ENCODE data around the gene C2CD2. TPM values are rescaled to one million over a fixed set of nuclear protein-coding genes. Genes with fewer than 3 reads are reported as not detected.
"Not testable (repeated sequence)": the region's sequence is repeated elsewhere in the genome, so short reads cannot be mapped to it uniquely, and the experiment has no call there.

The C2CD2 gene
- total RNA-seq, 1 experiment from 2014 or later = 13.8 TPM

DNA sequence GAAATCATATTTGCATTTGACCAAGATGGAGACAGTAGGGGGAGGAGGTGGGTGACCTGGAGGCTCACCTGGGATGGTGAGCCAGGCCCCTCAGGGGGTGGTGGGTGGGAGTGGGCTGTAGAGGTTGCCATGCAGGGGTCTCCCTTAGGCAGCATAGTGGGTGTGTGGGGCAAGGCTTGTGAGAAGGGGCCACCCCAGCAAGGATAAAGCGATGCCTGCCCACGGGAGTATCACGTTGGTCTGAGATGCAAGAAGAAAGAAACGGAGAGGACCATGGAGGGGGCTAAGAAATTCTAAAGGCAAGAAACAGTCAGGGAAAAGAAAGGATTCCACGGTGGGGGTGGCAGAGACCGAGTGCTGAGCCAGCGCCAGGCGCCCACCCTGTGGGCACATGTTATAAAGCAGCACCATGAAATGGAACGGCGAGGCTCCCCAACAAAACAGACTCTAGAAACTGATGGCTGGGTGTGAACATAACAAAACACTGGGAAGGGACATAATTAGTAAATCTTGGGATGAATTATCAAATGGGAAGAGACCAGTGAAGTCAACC is 11.7 kb upstream of the C2CD2 start:
- H3K36me3 ChIP-seq = no peaks in the 10 kb centered on the region
- 0 out of 2 replicates have a peak, but pooled peaks cover 2% of the 10 kb centered on the region for H3K9me3 ChIP-seq

DNA sequence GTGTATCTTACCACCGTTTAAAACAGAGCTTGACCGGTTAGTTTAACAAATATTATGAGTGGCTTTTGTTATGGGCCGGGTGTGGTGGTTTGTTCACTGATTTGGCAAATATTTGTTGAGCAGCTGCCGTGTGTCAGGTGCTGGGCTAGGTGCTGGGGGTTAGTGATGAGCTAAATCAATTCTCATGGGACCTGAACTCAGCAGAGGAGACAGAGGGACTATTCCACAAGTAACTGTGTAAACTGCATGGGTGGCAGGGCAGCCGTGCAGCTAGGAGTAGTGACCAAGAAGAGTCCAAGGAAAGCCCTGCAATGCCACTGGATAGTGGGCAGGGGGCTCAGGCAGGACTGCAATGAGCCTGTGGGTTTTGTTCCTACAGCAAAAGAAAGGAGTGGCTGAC is 11.2 kb upstream of the C2CD2 start:
- no peak for DNase-seq
- H3K4me3 ChIP-seq = no peak overlapping the region
- H3K9me3 ChIP-seq = no peaks in the 10 kb centered on the region
- H3K36me3 ChIP-seq = no peaks in the 10 kb centered on the region
- no peaks in the 10 kb centered on the region for H3K27me3 ChIP-seq

More for the DNA sequence above, 11.7 kb upstream of the C2CD2 start:
- Histone ChIP-seq H3K27me3 (no peaks in the 10 kb centered on the region), H3K4me3 (no peak overlapping the region)
- no peak for DNase-seq

DNA sequence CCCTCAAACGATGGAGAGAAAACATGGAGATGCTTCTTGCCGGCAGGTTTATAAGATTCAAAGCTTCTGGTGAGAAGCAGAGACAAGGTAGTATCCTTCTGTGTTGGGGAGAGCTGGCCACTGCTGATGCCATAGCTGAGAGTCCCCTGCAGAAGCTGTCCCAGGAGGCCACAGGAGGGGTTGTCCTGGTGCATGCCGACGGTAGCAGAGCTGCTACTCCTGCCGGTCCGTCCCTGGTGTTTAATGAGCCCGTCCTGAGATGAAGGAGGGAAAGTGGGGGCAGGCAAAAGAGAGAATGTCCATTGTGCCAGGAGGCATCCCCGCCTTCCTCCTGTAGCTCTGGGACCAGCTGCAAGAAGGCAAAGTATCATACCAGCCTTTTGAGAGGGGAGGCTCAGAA is 10.4 kb upstream of the C2CD2 start:
- no peak for DNase-seq
- H3K27me3 ChIP-seq = no peaks in the 10 kb centered on the region
- H3K36me3 ChIP-seq = no peaks in the 10 kb centered on the region
- no peak overlapping the region for H3K4me3 ChIP-seq
- H3K9me3 ChIP-seq = no peaks in the 10 kb centered on the region

DNA sequence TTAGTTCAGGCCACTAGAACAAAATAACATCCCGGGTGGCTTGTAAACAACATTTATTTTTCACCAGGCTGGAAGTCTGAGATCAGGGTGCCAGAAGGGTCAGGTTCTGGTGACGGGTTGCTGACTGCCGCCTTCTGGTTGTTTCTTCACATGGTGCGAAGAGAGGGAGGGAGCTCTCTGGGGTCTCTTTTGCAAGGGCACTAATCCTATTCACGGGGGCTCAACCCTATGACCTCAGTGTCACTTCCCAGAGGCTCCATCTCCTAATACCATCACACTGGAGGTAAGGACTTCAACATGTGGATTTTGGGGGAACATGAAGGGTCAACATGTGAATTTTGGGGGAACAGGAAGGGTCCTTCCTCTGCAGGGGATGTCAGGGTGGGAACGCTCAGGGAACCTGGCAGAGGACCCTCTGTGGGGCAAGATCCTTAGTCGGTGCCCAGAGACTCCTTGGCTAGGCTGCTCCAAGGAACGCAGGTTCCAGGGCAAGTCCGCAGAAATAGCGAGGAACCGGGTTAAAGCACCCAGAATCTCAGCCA is 8.7 kb upstream of the C2CD2 start:
- Histone ChIP-seq H3K4me3 (no peak overlapping the region), H3K36me3 (no peaks in the 10 kb centered on the region), H3K9me3 (no peaks in the 10 kb centered on the region), H3K27me3 (no peaks in the 10 kb centered on the region)
- DNase-seq = no peak

DNA sequence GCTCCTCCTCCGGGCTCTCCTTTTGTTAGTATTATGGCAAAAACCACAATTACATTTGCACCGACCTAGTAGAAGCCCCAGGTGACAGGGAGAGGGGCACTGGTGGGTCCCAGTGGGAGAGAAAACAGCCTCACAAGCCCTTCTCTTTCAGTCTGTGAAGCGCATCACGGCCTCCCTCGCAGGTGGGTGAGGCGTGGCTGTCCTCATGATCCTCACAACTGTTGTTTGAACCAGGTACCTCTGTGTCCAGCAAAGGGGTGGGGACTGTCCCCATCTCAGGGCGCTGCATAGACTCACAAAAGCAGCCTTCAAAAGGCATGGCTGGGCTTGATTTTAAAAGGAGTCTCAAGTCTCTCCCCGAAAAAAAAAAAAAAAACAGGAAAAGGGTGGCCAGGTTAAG is 7.9 kb upstream of the C2CD2 start:
- Histone ChIP-seq H3K27me3 (no peaks in the 10 kb centered on the region), H3K9me3 (no peaks in the 10 kb centered on the region), H3K4me3 (no peak overlapping the region), H3K36me3 (no peaks in the 10 kb centered on the region)
- no peak for DNase-seq

DNA sequence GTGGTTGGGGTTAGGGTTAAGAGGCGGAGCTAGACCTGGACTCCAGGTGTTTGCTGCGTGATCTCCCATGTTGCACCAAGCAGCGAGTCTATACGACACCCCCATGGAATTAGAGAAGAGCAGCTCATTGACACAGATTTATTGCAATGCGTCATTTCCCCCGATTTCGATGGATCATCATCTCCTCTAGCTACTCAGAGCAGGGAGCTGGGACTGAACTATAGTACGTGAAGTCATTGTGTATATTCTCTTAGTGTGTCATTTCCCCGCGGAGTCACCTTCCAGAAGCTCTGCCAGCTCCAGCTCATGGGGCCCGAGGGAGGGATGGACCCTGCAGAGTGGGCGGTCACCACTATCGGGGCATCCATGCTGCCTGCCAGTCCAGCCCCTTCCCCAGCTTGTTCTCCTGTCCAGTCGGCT is 7.5 kb upstream of the C2CD2 start:
- peak; percentile 78 for DNase-seq

DNA sequence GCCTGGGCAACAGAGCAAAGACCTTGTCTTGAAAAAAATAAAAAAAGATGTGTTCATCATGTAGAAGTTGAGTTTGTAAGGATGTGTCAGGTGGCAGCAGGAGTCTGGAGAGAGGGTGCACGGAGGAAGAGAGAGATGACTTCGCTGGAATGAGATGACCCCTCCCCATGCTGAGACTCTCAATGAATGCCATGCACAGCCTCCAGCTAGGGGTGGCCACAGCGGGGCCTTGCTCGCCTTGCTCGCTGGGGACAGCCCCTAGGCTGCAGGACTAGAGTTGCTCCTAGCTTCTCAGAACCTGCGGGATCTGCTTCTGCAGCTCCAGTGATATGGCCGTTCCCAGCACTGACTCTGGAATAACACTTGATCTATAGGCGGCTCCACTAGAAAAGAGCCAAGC is 6.6 kb upstream of the C2CD2 start:
- Histone ChIP-seq H3K4me3 (no peak overlapping the region), H3K9me3 (no peaks in the 10 kb centered on the region), H3K27me3 (no peaks in the 10 kb centered on the region), H3K36me3 (no peaks in the 10 kb centered on the region)
- no peak for DNase-seq

More for the DNA sequence above, 7.5 kb upstream of the C2CD2 start:
- Histone ChIP-seq H3K27me3 (no peaks in the 10 kb centered on the region), H3K9me3 (no peaks in the 10 kb centered on the region), H3K36me3 (no peaks in the 10 kb centered on the region), H3K4me3 (no peak overlapping the region)

DNA sequence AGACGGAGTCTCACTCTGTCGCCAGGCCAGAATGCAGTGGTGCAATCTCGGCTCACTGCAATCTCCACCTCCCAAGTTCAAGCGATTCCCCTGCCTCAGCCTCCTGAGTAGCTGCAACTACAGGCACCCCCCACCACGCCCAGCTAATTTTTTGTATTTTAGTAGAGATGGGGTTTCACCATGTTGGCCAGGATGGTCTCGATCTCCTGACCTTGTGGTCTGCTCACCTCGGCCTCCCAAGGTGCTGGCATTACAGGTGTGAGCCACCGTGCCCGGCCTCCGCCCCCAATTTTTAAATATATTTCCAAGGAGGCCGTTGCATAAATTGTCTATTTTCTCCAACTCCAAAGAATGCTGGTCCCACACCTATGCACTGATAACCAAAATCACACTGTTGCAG is 5.9 kb upstream of the C2CD2 start:
- H3K36me3 ChIP-seq, H3K4me3 ChIP-seq: not testable (repeated sequence)

DNA sequence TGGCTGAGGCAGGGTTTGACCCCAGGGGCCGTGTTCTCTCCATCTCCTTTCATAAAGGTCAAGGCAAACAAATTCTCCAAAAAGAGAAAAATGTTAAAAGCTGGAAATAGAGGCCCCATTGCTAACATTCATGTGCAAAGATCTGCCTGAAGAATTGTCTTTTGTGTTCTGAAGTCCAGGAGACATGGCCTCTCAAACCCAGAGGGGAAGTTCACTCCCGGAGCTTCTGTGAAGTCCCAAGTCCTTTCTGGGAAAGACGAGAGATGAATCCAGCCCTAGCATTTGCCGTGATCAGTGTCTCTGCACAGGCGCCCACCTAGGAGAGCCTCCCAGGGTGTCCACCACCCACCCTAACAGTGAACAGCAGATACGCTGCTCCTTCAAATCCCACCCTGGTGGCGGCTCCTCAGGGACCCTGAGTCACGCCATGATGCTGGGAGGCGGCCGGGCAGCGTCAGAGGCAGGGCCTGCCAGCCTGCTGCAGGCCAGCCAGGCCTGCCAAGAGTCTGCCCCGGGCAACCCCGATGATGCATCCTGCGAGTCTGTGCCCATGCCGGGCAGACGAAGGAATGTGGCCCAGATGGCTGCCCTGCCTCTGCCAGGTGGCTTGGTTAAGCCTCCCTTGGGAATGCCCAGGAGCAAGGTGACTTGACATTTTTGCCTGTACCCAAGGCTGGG is 5.2 kb upstream of the C2CD2 start:
- Histone ChIP-seq H3K9me3 (no peaks in the 10 kb centered on the region), H3K4me3 (no peak overlapping the region), H3K36me3 (no peaks in the 10 kb centered on the region), H3K27me3 (no peaks in the 10 kb centered on the region)
- DNase-seq = peak; percentile 98

More for the DNA sequence above, 5.9 kb upstream of the C2CD2 start:
- not testable (repeated sequence) for DNase-seq, H3K27me3 ChIP-seq, H3K9me3 ChIP-seq

DNA sequence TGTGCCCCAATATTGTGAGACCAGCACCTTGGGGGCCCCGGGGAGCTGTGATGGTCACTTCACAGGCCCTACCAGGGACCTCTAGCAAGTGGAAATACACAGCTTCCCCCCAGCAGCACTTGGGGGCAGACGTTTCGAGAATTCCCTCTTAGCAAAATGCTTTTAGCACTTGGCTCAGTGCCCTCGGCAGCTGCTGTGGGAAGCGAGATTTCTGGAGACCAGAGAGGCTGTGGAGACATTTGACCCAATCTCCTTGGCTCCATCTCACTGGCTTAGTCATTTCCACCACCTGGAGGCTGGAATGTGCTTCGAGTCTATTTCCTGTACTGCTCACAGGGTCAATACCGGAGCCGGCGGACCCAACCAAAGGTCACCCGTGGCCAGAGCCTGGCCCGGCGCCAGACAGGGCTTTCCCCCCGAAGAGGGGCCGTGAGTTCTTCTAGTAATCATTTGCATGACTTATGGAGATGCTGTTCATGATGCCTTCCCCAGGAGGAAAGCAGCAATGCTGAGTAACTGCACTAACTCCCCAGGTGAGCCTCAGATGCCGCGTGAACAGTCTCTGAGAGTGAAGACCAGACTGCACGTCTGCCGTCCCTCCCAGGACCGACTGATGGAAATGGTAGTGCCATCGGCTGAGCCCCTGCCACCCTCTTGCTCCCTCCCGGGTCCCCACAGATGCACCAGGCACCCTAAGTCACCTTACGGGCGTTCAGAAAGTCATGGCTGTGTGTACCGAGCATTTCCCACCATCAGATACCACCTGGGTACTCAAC is 4.4 kb upstream of the C2CD2 start:
- Histone ChIP-seq H3K4me3 (no peak overlapping the region), H3K27me3 (no peaks in the 10 kb centered on the region), H3K36me3 (no peaks in the 10 kb centered on the region), H3K9me3 (no peaks in the 10 kb centered on the region)
- peak; percentile 92 for DNase-seq

DNA sequence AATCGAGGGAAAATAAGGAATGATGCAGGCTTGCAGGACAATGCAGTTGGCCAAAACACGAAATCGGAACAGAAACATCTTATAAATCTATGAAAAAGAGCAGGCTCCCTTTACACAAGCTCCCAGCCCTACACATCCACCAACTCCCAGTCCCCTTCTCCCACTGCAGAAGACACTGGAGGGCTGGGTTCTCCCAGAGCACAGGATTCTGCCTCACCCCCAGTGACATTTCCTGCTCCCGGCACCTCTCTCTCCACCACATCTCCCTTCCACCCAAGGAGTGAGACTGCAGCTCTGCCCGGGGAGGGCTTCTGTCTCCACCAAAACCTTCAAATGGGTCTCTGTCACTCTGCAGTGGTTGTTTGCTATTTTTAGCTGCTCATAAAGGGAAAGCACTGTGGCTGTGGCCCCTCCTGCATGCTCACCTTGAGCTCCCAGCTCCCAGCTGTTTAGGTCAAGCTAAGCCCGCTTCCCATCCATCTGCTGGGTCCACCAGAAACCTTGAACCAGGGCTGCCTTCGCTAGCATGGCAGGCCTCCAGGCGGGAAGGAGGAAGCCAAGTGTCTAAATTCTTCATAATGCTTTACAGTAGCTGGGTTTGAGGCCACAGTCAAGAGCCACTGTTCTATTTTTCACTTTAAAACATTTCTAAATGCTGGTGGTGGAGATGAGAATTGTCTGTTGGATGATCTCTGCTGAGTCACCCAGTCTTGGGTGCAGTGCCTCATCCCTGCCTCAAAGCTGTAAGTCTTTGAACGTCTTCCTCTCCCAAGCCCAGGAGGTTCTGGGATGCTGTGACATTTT is 3.3 kb upstream of the C2CD2 start:
- DNase-seq = peak; percentile 70
- no peaks in the 10 kb centered on the region for H3K9me3 ChIP-seq
- no peaks in the 10 kb centered on the region for H3K36me3 ChIP-seq
- no peaks in the 10 kb centered on the region for H3K27me3 ChIP-seq
- H3K4me3 ChIP-seq = no peak overlapping the region

DNA sequence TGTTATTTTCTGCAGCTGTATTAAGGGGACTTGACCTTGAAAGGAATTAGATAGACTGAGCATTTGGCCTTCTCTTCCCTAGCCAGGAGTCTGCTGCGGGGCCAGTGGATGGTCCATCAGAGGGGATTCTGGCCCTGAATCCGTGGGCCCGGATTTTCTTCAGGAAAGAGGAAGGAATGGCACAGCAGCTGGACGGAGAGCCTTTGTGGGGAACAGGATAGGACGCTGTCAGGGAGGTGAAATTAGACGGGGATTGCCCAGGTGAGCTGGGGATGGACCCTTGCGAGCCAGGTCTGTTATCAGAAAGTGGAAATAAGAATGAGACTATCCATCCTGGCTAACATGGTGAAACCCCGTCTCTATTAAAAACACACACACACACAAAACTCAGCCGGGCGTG is 1.7 kb upstream of the C2CD2 start:
- H3K36me3 ChIP-seq = peaks cover 4% of the 10 kb centered on the region
- H3K27me3 ChIP-seq = no peaks in the 10 kb centered on the region
- DNase-seq = no peak
- no peak overlapping the region for H3K4me3 ChIP-seq
- no peaks in the 10 kb centered on the region for H3K9me3 ChIP-seq

DNA sequence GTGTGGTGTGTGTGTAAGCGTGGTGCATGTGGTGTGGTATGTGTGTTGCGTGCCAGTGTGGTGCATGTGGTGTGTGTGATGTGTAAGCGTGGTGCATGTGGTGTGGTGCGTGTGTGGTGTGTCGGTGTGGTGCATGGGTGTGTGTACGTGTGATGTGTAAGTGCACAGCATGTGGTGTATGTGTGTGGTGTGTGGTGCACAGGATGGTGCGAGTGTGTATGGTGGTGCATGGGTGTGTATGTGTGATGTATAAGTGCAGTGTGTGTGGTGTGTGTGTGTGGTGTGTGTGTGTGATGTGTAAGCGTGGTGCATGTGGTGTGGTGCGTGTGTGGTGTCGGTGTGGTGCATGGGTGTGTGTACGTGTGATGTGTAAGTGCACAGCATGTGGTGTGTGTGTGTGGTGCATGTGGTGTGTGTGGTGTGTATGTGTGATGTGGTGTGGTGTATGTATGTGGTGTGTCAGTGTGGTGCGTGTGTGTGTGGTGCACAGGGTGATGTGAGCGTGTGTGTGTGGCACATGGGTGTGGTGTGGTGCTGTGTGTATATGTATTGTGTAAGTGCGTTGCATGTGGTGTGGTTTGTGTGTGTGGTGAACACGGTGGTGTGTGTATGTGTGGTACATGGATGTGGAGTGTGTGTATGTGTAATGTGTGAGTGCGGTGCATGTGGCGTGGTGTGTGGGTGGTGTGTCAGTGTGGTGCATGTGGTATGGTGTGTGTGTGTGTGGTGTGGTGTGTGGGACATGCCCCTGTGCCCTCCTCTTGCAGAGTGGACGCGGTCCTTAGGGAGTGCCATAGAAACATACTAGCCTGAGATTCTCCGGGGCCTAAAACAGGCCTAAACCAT is 1.1 kb upstream of the C2CD2 start:
- DNase-seq = no peak
- no peak overlapping the region for H3K4me3 ChIP-seq
- H3K27me3 ChIP-seq = no peaks in the 10 kb centered on the region
- no peaks in the 10 kb centered on the region for H3K9me3 ChIP-seq
- H3K36me3 ChIP-seq = peaks cover 10% of the 10 kb centered on the region

DNA sequence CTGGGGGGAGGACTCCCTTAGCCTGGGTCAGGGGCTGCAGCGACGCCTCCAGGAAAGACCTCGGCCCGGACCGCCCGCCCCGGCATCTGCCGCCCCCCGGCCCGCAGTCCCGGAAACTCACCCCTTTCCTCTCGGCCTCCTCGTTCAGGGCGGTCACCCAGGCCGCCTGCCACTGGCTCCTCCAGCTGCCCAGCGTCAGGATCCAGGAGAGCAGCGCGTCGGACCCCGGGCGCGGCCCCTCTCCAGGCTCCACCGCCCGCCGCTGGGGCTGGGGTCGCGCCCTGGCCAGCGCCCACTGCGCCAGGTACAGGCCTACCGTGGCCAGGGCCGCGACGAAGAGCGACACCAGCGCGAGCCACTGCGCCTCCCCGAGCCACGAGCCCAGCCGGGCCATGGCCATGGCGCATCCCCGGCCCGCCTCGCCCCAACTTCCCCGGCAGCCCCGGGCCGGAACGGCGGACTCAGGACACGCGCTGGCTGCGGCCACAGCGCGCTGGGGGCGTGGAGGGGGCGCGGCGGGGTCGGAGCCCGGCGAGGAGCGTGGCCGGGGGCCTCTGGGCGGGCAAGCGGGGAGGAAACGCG is 478 bp downstream of the C2CD2 start:
- Histone ChIP-seq H3K4me3 (peak overlapping the region; percentile 78), H3K36me3 (peaks cover 19% of the 10 kb centered on the region), H3K9me3 (no peaks in the 10 kb centered on the region), H3K27me3 (no peaks in the 10 kb centered on the region)
- no peak for DNase-seq

DNA sequence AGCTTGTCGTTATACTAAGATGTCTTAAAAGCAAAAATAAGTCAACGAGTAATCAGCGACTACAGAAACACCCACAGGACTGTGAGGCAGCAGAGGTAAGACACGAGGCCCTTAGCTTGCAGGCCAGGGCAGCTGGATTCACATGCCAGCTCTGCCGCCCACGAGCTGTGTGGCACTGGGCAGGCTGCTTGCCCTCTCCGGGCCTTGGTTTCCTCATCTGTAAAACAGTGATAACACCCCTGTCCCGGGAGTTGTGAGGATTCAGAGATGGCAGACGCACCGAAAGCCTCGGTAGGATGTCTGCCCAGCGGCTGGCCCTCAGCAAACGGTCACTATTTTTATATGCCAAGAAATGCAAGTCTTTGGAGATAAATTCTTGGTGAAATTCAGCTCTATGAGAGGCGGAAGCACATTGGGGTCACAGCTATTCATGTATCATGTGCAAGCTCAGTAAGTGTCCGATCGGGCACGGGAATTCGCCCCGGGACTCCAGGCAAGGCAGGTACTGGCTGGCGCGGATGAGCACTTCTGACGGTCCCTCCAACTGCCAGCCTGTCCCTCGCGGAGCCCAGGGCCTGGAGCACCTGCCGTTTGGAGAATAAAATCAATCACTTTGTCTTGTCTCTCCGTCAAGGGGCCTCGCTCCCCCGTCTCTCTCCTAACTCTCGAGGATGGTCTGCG is 1.1 kb downstream of the C2CD2 start:
- no peak for DNase-seq
- no peaks in the 10 kb centered on the region for H3K27me3 ChIP-seq
- H3K36me3 ChIP-seq = peaks cover 19% of the 10 kb centered on the region
- peak overlapping the region; percentile 78 for H3K4me3 ChIP-seq
- H3K9me3 ChIP-seq = no peaks in the 10 kb centered on the region

All from MG63 (cell line).